Endothelial cell of umbilical vein (primary cell): ENCODE measurements around the gene NEK7. TPM values are rescaled to one million over a fixed set of nuclear protein-coding genes. Genes with fewer than 3 reads are reported as not detected.

Experiments used
- polyA plus RNA-seq, 4 experiments: library from polyadenylated mRNA; depleted of rRNA in 3 of 4; stranded (reverse) in 3 of 4; unstranded in 1 of 4; fragments of >200 nt; gene quantifications; 2 replicates each; pipeline versions ENCODE4 v1.2.1 to v1.2.3, GENCODE V29; 2011 to 2012; ENCODE audit warnings: missing spikeins in 1 of 4
- total RNA-seq: library from RNA; stranded (reverse); gene quantifications from 2 replicates; pipeline ENCODE4 v1.2.3, GENCODE V29; 2021

Gene NEK7
- total and polyA plus RNA-seq, 2 donors (not counting 3 experiments of a cell fraction or from before 2014, with no cell fraction given) = 22.6 to 45.7 TPM

Other genes with a start within 250 kb of the NEK7 start
- gene LHX9, start 239.6 kb upstream of the NEK7 start, total RNA-seq = not detected in 2 replicates
- not detected in 2 replicates for gene LHX9, start 239.6 kb upstream of the NEK7 start, polyA plus RNA-seq